Measurements from ENCODE around the gene TTLL11. TPM values are rescaled to one million over a fixed set of nuclear protein-coding genes. Genes with fewer than 3 reads are reported as not detected.

Gene TTLL11
- total RNA-seq, 2 experiments from 2014 or later, result 0.56 to 1.4 TPM

DNA sequence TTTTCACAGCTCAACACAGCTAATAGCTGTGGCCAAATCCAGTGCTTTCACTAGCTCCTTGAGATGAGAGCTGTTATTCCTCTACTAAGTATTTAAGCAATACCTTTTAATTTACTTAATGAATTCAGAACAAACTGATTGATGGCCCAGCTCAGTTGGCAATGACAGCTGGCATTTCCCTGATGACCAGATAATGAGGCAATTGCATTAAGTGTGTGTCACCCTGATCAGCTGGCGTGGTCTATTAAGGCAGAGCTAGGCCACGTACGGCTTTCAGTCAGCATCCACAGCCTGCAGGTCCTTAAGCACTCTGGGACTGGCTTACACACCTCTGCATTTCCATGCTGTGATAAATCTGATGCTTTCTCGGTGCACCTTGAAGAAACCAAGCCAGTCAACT is 34.4 kb downstream of the TTLL11 start:
- Mint-ChIP-seq H3K4me1 (ENCODE audit: low read depth) (peaks cover 2% of the 10 kb centered on the region), H3K36me3 (ENCODE audit: low read depth) (no peaks in the 10 kb centered on the region)
- CTCF ChIA-PET, result no interaction called here

DNA sequence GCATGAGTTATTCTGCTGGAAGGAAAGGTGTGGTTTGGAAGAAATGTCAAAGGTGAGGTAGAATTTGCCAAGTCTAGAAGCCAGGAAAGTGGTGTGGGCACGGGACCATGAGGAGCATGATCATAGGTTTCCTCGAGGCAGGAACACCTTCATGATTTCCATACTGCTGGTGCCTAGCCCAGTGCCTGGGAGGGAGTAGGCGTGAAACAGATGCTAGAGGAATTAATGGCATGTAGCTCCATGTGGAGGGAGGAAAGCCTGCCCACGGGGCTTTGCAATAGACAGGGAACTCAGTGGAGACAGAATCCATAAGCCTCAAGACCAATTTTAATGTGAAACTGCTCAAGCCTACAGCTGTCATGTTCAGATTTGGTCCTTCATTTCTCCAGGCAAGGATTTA is 35.1 kb downstream of the TTLL11 start:
- no peaks in the 10 kb centered on the region for H3K27me3 Mint-ChIP-seq
- CTCF ChIA-PET, result interaction anchor here (1.0 kb wide), 1 partner anchor 28 kb away, joined by 3 read pairs; no protein-coding TSS in a partner anchor

More for the DNA sequence above, 34.4 kb downstream of the TTLL11 start:
- TF ChIP-seq, protein P1, sequence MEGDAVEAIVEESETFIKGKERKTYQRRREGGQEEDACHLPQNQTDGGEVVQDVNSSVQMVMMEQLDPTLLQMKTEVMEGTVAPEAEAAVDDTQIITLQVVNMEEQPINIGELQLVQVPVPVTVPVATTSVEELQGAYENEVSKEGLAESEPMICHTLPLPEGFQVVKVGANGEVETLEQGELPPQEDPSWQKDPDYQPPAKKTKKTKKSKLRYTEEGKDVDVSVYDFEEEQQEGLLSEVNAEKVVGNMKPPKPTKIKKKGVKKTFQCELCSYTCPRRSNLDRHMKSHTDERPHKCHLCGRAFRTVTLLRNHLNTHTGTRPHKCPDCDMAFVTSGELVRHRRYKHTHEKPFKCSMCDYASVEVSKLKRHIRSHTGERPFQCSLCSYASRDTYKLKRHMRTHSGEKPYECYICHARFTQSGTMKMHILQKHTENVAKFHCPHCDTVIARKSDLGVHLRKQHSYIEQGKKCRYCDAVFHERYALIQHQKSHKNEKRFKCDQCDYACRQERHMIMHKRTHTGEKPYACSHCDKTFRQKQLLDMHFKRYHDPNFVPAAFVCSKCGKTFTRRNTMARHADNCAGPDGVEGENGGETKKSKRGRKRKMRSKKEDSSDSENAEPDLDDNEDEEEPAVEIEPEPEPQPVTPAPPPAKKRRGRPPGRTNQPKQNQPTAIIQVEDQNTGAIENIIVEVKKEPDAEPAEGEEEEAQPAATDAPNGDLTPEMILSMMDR (IDR thresholded peaks at IDR 0.05), result no peak
- intact Hi-C loops (cut with micrococcal nuclease), result no loop called here
- Mint-ChIP-seq H3K27ac (no peak overlapping the region), H3K27me3 (no peaks in the 10 kb centered on the region), H3K4me3 (no peak overlapping the region), H3K9me3 (no peaks in the 10 kb centered on the region)
- POLR2A ChIA-PET, result interaction anchor here (1.1 kb wide), 1 partner anchor 24 kb away, joined by 3 read pairs; no protein-coding TSS in a partner anchor
- DNase-seq, result no peak
- no peak for ATAC-seq

DNA sequence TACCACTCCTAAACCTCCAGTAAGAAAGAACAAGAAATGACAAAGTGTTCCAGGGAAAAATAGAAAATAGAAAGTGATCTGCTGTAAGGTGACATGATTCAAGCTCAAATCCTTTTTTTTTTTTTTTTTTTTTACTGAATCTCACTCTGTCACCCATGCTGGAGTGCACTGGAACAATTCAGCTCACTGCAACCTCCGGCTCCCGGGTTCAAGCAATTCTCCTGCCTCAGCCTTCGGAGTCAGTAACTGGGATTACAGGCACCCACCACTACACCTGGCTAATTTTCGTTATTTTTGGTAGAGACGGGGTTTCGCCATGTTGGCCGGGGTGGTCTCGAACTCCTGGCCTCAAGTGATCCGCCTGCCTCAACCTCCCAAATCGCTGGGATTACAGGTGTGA is 35.9 kb downstream of the TTLL11 start:
- H3K36me3 Mint-ChIP-seq (ENCODE audit: low read depth), result peaks cover 2% of the 10 kb centered on the region
- DNase-seq (no peak), ATAC-seq (no peak)
- no peaks in the 10 kb centered on the region for H3K9me3 Mint-ChIP-seq
- no peaks in the 10 kb centered on the region for H3K27me3 Mint-ChIP-seq
- TF ChIP-seq, protein P1 (IDR thresholded peaks at IDR 0.05), result no peak
- ChIA-PET CTCF (interaction anchor here (1.0 kb wide), 1 partner anchor 27 kb away, joined by 3 read pairs; no protein-coding TSS in a partner anchor), POLR2A (no interaction called here)
- H3K4me3 Mint-ChIP-seq, result no peak overlapping the region
- H3K27ac Mint-ChIP-seq, result no peak overlapping the region
- peaks cover 6% of the 10 kb centered on the region for H3K4me1 Mint-ChIP-seq (ENCODE audit: low read depth)
- intact Hi-C loops (cut with micrococcal nuclease), result no loop called here

More for the DNA sequence above, 35.1 kb downstream of the TTLL11 start:
- H3K4me3 Mint-ChIP-seq, result no peak overlapping the region
- peaks cover 2% of the 10 kb centered on the region for H3K4me1 Mint-ChIP-seq (ENCODE audit: low read depth)
- TF ChIP-seq, protein P1 (IDR thresholded peaks at IDR 0.05), result no peak
- no peaks in the 10 kb centered on the region for H3K9me3 Mint-ChIP-seq
- POLR2A ChIA-PET, result no interaction called here
- no peak for ATAC-seq
- H3K36me3 Mint-ChIP-seq (ENCODE audit: low read depth), result no peaks in the 10 kb centered on the region
- DNase-seq, result no peak
- intact Hi-C loops (cut with micrococcal nuclease), result no loop called here
- H3K27ac Mint-ChIP-seq, result no peak overlapping the region

DNA sequence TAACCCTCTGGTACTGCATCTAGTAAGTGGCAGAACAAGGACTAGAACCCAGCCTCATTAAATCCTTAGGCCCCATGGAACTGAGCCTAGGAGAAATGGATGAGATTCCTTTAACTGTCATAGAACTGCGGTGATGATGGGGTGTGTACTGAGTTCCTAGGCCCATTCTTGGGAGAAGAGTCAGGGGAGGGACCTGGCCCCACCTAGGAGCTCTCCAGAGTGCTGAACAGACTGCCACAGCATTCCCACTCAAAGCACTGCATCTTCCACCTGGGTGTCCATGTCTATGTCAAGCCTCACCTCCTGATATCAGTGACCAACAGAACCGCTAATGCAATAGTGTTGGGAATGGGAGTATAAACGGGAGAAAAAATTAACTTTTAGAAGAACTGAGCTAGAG is 36.6 kb downstream of the TTLL11 start:
- no peak for DNase-seq
- ATAC-seq, result no peak
- H3K36me3 Mint-ChIP-seq (ENCODE audit: low read depth), result peaks cover 2% of the 10 kb centered on the region
- ChIA-PET CTCF (interaction anchor here (1.4 kb wide), 1 partner anchor 41 kb away, joined by 3 read pairs; no protein-coding TSS in a partner anchor), POLR2A (no interaction called here)
- no peak overlapping the region for H3K4me3 Mint-ChIP-seq
- TF ChIP-seq, protein P1 (IDR thresholded peaks at IDR 0.05), result no peak
- peaks cover 14% of the 10 kb centered on the region for H3K4me1 Mint-ChIP-seq (ENCODE audit: low read depth)
- H3K27me3 Mint-ChIP-seq, result no peaks in the 10 kb centered on the region
- intact Hi-C loops (cut with micrococcal nuclease), result no loop called here
- no peaks in the 10 kb centered on the region for H3K9me3 Mint-ChIP-seq
- H3K27ac Mint-ChIP-seq, result no peak overlapping the region

DNA sequence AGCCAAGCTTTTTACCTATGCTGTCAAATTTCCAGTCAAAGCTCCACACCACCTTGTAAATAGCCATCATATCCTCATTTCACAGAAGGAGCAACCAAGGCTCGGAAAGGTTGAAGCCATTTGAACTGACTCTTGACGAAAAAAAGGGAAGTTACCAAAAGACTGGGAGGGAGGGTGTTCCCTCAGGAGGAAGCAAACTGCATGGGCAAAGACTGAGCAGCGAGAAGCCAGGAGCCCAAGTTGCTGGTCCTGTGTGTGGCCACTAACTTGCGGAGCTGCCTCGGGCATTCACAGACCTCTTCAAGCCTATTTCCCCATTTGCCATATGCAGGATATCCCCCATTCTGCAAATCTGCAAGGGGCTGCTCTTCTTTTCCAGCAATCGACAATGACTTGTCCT is 37.4 kb downstream of the TTLL11 start:
- no peak for ATAC-seq
- H3K36me3 Mint-ChIP-seq (ENCODE audit: low read depth), result peaks cover 4% of the 10 kb centered on the region
- ChIA-PET CTCF (interaction anchor here (0.6 to 1.4 kb wide), 2 partner anchors 40 to 42 kb away, joined by 3 read pairs; no protein-coding TSS in a partner anchor), POLR2A (no interaction called here)
- peaks cover 20% of the 10 kb centered on the region for H3K4me1 Mint-ChIP-seq (ENCODE audit: low read depth)
- H3K27ac Mint-ChIP-seq, result no peak overlapping the region
- no peaks in the 10 kb centered on the region for H3K9me3 Mint-ChIP-seq
- intact Hi-C loops (cut with micrococcal nuclease), result no loop called here
- TF ChIP-seq, protein P1 (IDR thresholded peaks at IDR 0.05), result no peak
- no peaks in the 10 kb centered on the region for H3K27me3 Mint-ChIP-seq
- no peak for DNase-seq
- H3K4me3 Mint-ChIP-seq, result no peak overlapping the region

Data from activated CD8-positive, alpha-beta T cell treated with anti-CD3 and anti-CD28 coated beads for 36 hours (primary cell).